Eye (tissue), 1 donor: ENCODE measurements around the gene FGF2.
"Not testable (repeated sequence)": the region's sequence is repeated elsewhere in the genome, so short reads cannot be mapped to it uniquely, and the experiment has no call there.

ENCODE experiments used
- DNase-seq: peaks from one replicate; pipeline ENCODE4 v3.0.0-alpha.2; 2015

FGF2 gene

DNA sequence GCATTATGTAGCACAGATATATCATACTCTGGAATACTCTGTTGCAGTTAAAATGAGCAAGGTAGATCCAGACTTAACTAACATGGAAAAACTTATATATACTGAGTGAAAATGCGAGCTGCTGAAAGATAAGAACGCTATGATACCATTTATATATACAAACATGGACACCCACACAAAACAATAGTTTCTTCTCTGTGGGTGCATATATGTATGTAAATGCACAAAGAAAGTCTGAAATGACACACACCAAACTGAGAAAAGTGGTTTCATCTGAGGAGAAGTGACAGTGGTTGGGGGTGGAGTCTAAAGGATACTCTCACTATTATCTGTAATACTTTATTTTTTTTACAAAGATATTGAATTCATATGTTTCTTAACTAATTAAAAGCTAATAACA lies 12.2 kb upstream of the FGF2 start:
- DNase-seq, result no peak

- DNase-seq, result no peak
Measured at GRCh38 chr4:122815248-122815647, 11.4 kb upstream of the FGF2 start.

- no peak for DNase-seq
Measured at GRCh38 chr4:122816476-122816875, 10.2 kb upstream of the FGF2 start.

DNA sequence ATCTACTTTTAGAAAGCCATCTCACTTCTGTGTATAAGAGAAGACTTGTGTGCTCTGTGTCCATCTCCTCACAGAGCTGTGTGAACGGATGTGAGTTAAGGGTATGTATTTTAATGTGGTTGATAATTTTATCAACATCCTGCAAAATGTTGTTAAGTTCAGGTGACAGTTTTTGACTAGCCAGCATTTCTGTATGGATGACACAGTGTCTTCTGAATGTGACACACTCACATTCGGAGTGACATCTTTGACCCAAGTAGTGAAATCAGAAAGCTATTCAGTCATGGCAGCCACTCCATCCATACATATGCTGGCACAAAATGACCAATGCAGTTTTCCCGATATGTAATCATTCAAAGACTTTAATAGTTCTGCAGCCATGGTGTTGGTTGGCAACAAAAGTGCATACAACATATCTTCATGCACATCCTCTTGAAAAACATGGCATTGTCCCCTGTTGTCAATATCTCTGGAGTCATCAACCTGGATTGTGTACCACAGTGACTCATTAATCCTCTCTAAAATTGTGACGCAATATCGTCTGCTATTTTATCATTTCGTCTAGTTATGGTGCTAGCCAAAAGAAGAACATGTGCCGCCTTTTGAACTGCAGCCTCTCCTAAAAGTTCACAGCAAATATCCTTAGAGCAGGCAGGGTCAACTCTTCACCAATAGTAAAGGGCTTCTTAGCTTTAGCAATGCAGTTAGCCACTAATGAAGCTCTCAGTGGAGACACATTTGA lies 6.8 kb upstream of the FGF2 start:
- no peak for DNase-seq

DNA sequence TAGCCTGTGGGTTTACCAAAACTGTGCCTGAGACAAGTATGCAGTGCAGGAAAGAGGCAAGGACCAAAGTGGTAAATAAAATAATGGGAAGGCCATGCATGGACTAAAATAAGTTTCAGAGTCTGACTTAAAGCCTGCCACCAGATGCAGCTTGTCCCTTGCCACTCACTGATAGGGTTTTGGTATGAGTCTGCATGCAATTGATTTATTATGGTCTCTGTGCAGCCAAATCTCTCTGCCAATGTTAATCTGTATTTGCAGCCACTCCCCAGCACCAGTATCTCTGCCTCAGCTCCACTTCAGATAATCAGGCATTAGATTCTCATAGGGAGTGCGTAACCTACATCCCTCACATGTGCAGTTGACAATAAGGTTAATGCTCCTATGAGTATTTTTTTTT lies 5.5 kb upstream of the FGF2 start:
- DNase-seq, result no peak

DNA sequence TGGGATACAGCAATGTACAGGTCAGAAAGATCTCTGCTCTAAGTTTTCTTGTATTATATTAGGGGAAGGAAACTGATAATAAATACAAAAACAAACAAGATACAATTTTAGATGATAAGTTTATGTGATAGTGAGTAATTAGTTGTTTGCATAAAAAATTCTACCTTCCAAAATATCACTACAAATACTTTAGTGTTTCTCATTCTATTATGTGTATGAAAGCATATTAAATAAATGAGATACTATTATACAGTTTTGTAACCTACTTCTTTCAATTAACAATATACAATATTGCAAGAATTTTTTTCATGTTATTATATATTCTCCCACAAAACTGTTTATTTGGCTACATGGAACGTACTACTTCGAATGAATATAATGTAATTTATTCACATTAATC lies 4.2 kb upstream of the FGF2 start:
- no peak for DNase-seq

DNA sequence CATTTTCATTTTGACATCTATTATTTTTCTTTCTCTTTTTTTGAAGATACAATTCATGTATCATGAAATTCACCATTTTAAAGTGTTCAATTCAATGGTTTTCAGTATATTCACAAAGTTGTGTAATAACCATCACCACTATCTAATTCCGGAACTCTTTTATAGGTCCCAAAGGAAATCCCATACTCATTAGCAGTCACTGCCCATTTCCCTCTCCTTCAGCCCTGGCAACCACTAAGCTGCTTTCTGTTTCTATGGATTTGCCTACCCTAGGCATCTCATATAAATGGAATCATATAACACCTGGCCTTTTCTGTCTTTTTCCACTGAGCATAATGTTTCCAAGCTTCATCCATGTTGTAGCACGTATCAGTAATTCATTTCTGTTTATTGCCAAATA lies 3.2 kb upstream of the FGF2 start:
- no peak for DNase-seq

GRCh38 chr4:122824616-122825015 lies 2.0 kb upstream of the FGF2 start:
- DNase-seq, result no peak

GRCh38 chr4:122826079-122826527 lies 528 bp upstream of the FGF2 start:
- DNase-seq, result peak; percentile 86

DNA sequence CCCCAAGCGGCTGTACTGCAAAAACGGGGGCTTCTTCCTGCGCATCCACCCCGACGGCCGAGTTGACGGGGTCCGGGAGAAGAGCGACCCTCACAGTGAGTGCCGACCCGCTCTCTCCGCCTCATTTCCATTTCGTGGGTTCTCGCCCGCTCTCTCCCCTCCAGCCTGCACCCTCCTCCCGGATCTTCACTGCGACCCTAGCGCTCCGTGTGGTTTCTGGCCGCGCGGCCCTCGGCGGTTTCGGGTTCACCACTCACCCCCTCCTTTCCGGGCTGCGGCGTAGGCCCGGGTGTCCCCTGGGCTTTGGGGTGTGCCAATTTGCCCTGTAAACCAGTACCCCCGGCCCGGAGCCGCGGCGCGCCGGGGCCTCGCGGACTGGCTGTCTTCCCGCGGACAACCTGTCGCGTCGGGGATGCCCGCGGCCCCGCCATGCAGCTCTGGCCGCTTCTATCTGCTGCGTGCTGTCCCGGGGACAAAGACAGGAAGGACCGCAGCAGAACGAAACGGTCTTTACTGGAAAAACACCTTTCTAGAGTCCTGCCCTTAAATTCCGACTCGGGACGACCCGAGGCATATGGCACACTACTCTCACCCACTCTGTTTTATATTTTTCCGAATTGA lies 737 bp downstream of the FGF2 start:
- DNase-seq, result peak; percentile 88

DNA sequence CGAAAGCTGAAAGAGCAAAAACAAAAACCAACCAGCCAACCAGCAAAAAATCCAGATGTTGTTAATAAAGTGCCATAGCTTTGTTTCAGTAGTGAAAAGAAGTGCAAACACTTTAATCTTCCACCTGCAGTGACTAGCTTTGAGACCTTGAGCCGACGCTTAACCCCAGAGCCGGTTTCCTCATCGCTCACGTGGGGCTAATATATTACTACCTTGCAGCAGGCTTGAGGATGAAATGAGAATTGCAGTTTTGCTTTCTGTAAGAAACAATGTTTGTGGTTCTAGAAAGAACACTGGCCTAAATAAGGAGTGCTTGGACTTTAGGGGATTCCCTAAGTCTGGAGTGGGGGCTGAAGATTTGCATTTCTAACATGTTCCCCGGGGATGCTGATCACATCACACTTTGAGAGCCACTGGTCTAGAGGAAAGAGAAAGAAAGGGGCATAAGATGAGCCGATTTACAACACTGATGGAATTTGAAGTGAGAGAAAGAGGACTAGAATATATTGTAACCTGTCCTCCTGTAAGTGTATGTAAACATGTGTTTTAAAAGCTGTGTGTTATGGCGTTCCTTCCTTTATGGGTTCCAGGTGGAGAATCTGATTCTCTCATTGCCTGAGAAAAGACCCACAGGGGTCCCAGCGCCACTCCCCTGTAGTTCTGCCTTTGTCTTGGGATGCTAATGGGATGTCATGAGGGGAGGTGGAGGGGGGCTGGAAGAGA lies 1.4 kb downstream of the FGF2 start:
- peak; percentile 87 for DNase-seq

DNA sequence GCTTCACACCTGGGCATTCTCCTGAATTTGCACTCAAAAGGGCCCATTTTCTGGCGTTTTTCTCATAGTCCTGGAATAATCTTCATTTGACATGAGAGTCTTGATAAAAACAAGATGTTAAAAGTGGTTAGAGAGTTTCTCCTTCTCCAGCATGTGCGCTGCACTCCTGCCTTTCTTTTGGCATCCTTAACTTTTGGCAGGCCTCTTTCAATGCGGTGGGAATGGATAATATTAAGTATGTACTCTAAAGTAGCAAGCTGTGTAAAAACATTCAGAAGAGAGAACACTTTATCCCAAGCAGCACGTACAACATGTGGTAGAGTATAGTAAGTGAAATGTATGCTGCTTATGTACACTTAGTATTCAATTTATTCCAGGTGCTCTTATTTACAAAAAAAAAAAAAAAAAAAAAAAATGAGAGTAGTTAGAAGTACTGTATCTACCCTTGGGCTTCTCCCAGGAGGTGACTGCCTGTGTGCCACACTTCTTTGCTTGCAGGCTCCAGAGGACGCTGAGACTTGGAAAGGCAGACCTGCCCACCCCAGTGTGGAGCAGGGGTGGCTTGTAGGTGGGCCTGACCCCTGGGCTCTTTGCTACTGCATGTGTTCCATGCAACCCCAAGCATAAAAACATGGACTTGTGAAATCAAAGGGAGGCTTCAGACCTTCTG lies 3.9 kb downstream of the FGF2 start:
- DNase-seq, result peak; percentile 88

DNA sequence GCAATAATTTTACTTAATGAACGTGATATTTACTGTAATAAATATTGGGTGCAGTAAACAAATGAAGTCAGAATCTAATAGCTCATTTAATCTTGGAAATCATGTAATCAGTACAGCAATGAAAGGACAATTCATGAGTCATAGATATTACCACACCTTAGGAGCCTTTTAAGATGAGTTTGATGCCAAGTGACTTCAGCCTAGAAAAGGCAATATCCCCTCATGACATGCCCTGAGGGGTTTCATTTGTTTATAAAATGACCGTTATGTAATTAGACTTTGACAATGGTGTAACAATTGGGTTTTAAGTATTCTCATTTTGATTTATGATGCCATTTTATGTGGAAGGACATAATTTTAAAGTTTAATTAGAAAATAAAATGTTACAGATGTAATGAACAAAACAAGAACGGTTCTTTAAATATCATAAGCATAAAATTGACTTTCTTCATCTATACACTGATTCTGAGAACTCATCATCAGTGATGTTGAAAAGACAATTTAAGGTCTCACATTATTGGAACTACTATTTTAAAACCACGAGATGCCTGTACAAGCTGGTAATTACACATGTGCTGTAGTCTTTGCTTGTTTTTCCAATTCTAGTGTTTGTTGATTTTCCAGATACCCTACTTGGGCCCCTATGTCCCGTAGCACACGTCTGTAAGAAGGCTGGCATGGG lies 5.0 kb downstream of the FGF2 start:
- no peak for DNase-seq

DNA sequence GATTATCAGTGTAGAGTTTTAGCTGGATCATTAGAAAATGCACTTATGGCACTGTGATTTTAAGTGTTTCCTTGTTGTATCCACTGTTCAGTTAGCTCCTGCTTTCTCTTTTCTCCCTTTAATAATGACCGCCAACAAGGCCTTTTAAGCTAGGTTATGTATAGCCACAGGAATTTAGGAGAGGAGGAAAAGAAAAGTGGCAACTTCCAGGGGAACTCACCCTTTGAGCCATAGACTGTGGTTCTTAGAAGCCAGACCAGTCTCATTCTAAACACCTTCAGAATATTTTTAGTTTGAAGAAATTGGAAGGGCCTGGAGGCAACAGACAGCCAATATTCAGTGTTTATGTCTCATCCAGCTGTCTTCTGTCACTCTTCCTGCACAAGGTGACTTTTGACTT lies 6.1 kb downstream of the FGF2 start:
- DNase-seq, result no peak

- no peak for DNase-seq
Measured at GRCh38 chr4:122833999-122834398, 7.4 kb downstream of the FGF2 start.

DNA sequence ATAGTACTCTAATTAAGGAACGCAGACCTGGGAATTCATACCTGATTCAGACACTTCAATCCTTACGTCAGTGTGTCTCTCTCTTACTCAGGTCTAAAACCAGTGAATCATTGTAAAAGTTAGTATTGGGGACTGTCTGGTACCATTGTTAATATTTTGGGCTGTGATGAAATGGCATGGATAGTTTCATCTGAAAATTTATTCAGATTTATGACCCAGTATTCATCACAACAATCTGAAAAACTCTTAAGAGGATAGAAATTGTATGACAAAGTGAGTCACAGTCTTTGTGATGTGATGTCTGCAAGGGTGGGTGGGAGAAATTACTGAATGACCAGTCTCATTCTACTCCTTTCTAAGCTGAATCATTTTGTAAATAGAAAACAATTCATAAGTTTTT lies 10.3 kb downstream of the FGF2 start:
- DNase-seq, result no peak

DNA sequence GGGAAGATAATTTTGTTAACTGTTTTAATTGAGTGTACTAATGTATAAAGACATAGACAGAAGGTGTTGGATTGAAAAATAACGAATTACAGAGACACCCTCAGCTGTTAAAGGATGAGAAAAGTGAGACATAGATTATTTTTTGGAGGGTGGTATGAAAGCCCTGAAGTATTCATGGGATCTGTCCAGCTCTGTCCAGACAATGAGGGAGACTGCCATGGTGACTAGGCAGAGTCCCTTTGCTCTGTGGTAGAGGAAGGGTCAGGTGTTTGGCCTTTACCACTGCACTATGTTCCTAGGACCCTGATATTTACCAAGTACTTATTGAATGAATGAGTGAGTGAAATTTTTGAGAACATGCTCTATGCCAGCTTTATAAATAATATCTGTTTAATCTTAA lies 11.4 kb downstream of the FGF2 start:
- no peak for DNase-seq

DNA sequence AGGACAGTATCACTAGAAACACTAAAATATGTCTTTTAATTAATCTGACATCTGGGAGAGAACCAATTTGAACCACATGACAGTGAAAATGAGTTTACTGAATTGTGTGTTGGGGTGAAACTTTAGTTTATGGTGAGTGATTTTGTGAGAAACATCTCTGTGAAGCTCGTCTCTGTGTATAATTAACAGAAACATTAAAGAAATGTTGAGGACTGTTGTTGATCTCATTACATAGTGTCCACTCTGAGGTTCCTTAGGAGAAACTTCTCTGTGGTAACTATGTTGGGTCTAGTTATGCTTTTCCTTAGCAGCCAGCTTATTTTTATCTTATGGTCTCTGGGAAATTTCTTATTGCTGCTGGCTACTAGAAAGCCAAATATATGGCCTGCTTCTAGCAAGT lies 15.8 kb downstream of the FGF2 start:
- DNase-seq, result no peak

DNA sequence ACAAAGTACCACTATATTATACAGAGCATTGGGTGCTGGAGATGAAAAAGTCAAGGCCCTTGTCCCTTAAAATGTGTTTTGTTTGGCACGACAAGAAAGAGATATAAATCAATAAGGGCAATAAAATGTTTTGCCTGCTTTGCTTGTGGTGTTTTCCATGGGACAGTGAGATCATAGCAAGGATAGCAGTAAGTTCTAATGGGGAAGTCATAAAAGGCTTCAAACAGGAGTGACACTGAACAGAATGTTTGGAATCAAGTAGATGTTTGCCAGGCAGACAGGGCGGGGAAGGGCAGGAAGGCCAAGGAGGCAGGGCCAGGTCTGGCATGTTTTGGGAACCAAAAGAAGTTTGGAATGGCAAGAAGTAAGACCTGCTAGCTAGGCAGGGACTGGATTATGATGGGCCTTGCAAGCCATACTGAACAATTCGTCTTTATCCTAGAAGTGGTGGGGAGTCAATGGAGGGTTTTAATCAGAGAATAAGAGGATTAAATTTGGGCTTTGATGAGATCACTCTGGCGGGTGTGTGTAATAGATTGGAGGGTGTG lies 16.4 kb downstream of the FGF2 start:
- no peak for DNase-seq

DNA sequence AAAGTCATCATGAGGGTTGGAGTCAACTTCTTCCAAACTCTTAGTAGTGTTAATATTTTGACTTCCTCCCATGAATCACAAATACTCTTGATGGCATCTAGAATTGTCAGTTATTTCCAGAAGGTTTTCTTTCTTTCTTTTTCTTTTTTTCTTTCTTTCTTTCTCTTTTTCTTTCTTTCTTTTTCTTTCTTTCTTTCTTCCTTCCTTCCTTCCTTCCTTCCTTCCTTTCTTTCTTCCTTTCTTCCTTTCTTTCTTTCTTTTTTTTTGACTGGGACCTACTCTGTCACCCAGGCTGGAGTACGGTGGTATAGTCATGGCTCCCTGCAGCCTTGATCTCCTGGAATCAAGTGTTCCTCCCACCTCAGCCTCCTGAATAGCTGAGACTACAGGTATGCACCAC lies 17.8 kb downstream of the FGF2 start:
- not testable (repeated sequence) for DNase-seq

GRCh38 chr4:122845066-122845465 lies 18.4 kb downstream of the FGF2 start:
- no peak for DNase-seq

- DNase-seq, result no peak
Measured at GRCh38 chr4:122845760-122846159, 19.1 kb downstream of the FGF2 start.

DNA sequence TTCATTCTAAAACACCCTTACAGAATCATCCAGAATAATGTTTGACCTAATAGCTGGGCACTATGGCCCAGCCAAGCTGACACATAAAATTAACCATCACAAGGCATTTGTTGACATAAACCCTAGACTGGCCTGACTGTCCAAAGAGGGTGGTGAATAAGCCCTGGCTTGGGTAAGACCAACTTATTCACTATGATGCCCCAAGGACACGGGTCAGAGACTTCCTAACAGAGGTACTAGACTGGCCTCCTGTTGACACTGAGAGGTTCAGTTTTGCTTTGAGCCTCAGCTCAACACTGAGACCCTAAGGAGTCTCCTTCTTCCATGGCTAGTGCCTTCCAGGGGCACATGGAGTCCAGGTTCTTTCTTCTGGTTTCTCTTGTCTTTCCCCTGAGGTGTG lies 21.3 kb downstream of the FGF2 start:
- DNase-seq, result no peak
